H9 (cell line): Measurements from ENCODE around the gene GGPS1. TPM values are rescaled to one million over a fixed set of nuclear protein-coding genes. Genes with fewer than 3 reads are reported as not detected.
"Not testable (repeated sequence)": the region's sequence is repeated elsewhere in the genome, so short reads cannot be mapped to it uniquely, and the experiment has no call there.

Source experiments
- DNase-seq: peaks from one replicate; pipeline ENCODE4 v3.0.0-alpha.2; 2017
- H2AFZ ChIP-seq: one replicate; pipeline ENCODE4 v1.6.1; 2013; ENCODE audit warnings: mild to moderate bottlenecking, low read length, control low read depth, moderate library complexity
- H2AK5ac ChIP-seq: 2 replicates; pipeline ENCODE4 v1.6.1; 2013; ENCODE audit warnings: low read length, control low read depth, mixed read lengths; ENCODE audit not compliant: insufficient read length
- H2BK120ac ChIP-seq: one replicate; pipeline ENCODE4 v1.6.1; 2013; ENCODE audit warnings: low read depth, mild to moderate bottlenecking, low read length, control low read depth, inconsistent platforms; ENCODE audit not compliant: poor library complexity, severe bottlenecking
- H2BK12ac ChIP-seq: 2 replicates; pipeline ENCODE4 v1.6.1; 2013; ENCODE audit warnings: low read length, control low read depth, mixed read lengths, low read depth; ENCODE audit not compliant: insufficient read length
- H2BK15ac ChIP-seq: 2 replicates; pipeline ENCODE4 v1.6.1; 2013; ENCODE audit warnings: low read depth, low read length, control low read depth
- H2BK20ac ChIP-seq: one replicate; pipeline ENCODE4 v1.6.1; 2013; ENCODE audit warnings: low read depth, mild to moderate bottlenecking, low read length, control low read depth, inconsistent platforms; ENCODE audit not compliant: poor library complexity, severe bottlenecking
- H2BK5ac ChIP-seq: 2 replicates; pipeline ENCODE4 v1.6.1; 2013; ENCODE audit warnings: low read length, control low read depth, mixed read lengths; ENCODE audit not compliant: insufficient read length
- H3K14ac ChIP-seq: 2 replicates; pipeline ENCODE4 v1.6.1; 2013; ENCODE audit warnings: low read length, control low read depth; ENCODE audit not compliant: insufficient read depth
- H3K18ac ChIP-seq: 2 replicates; pipeline ENCODE4 v1.6.1; 2013; ENCODE audit warnings: low read depth, mild to moderate bottlenecking, mixed read lengths, low read length, control low read depth; ENCODE audit not compliant: insufficient read length
- H3K23ac ChIP-seq: 2 replicates; pipeline ENCODE4 v1.6.1; 2013; ENCODE audit warnings: low read length, control low read depth, mixed read lengths, low read depth; ENCODE audit not compliant: insufficient read length
- H3K23me2 ChIP-seq: 2 replicates; pipeline ENCODE4 v1.6.1; 2013; ENCODE audit warnings: low read depth, mild to moderate bottlenecking, mixed read lengths, low read length, control low read depth; ENCODE audit not compliant: insufficient read length, poor library complexity, severe bottlenecking
- H3K27ac ChIP-seq: 2 replicates; pipeline ENCODE4 v1.5.1; 2013; ENCODE audit warnings: low read length, control low read depth, mixed read lengths, low read depth; ENCODE audit not compliant: insufficient read length
- H3K27me3 ChIP-seq: 2 replicates; pipeline ENCODE4 v1.6.1; 2013; ENCODE audit warnings: low read length, control low read depth, inconsistent platforms; ENCODE audit not compliant: insufficient read depth
- H3K4ac ChIP-seq: 2 replicates; pipeline ENCODE4 v1.6.1; 2013; ENCODE audit warnings: low read depth, mild to moderate bottlenecking, control low read depth, inconsistent platforms, low read length, moderate library complexity
- H3K4me1 ChIP-seq: 2 replicates; pipeline ENCODE4 v1.6.1; 2013; ENCODE audit warnings: low read length, control low read depth, inconsistent platforms; ENCODE audit not compliant: insufficient read depth
- H3K4me2 ChIP-seq: 2 replicates; pipeline ENCODE4 v1.6.1; 2013; ENCODE audit warnings: low read length, control low read depth, mixed read lengths; ENCODE audit not compliant: insufficient read length, insufficient read depth
- H3K56ac ChIP-seq: 2 replicates; pipeline ENCODE4 v1.6.1; 2013; ENCODE audit warnings: low read depth, mild to moderate bottlenecking, mixed read lengths, low read length, control low read depth; ENCODE audit not compliant: insufficient read length
- H3K79me1 ChIP-seq: 2 replicates; pipeline ENCODE4 v1.6.1; 2013; ENCODE audit warnings: low read depth, mild to moderate bottlenecking, moderate library complexity, low read length, control low read depth, inconsistent platforms; ENCODE audit not compliant: insufficient read depth, poor library complexity, severe bottlenecking
- H3K79me2 ChIP-seq: 2 replicates; pipeline ENCODE4 v1.6.1; 2013; ENCODE audit warnings: low read length, control low read depth, inconsistent platforms; ENCODE audit not compliant: insufficient read depth
- H3K9ac ChIP-seq: 2 replicates; pipeline ENCODE4 v1.6.1; 2013; ENCODE audit warnings: low read length, control low read depth, mixed read lengths; ENCODE audit not compliant: insufficient read length; ENCODE audit errors: extremely low read depth
- H3K9me3 ChIP-seq: one replicate; pipeline ENCODE4 v1.6.1; 2013; ENCODE audit warnings: low read depth, low read length, inconsistent platforms; ENCODE audit not compliant: control insufficient read depth
- H3T11ph ChIP-seq: one replicate; pipeline ENCODE4 v1.6.1; 2013; ENCODE audit warnings: mild to moderate bottlenecking, low read length, control low read depth, inconsistent platforms
- H4K20me1 ChIP-seq: one replicate; pipeline ENCODE4 v1.6.1; 2013; ENCODE audit not compliant: control insufficient read depth, insufficient read length, insufficient read depth
- H4K5ac ChIP-seq: 2 replicates; pipeline ENCODE4 v1.6.1; 2013; ENCODE audit warnings: low read depth, mild to moderate bottlenecking, mixed read lengths, low read length, control low read depth; ENCODE audit not compliant: insufficient read length
- H4K8ac ChIP-seq: replicated peaks from 2 replicates; pipeline ENCODE4 v1.6.1; 2013; ENCODE audit warnings: low read length, control low read depth, mixed read lengths, low read depth; ENCODE audit not compliant: insufficient read length
- H4K91ac ChIP-seq: 2 replicates; pipeline ENCODE4 v1.6.1; 2013; ENCODE audit warnings: low read depth, mild to moderate bottlenecking, moderate library complexity, mixed read lengths, low read length, control low read depth; ENCODE audit not compliant: insufficient read length
- H3K27ac Mint-ChIP-seq, 3 experiments: 2 replicates in 2 of 3; 3 replicates in 1 of 3; pipeline ENCODE4 v1.8.0; 2020 to 2021; ENCODE audit warnings: mixed read lengths in 3 of 3, mild to moderate bottlenecking in 1 of 3, moderate library complexity in 1 of 3
- H3K27me3 Mint-ChIP-seq: 2 replicates; pipeline ENCODE4 v1.8.0; 2021; ENCODE audit warnings: low read depth, mild to moderate bottlenecking, moderate library complexity, mixed read lengths
- H3K36me3 Mint-ChIP-seq, 3 experiments: 2 replicates in 2 of 3; 3 replicates in 1 of 3; pipeline ENCODE4 v1.8.0; 2020 to 2021; ENCODE audit warnings: low read depth in 3 of 3, mixed read lengths in 3 of 3; ENCODE audit not compliant: insufficient read depth in 1 of 3
- H3K4me1 Mint-ChIP-seq, 2 experiments: 2 replicates each; pipeline ENCODE4 v1.8.0; 2020; ENCODE audit warnings: mixed read lengths in 2 of 2
- H3K4me3 Mint-ChIP-seq, 2 experiments: 2 replicates in 1 of 2; 3 replicates in 1 of 2; pipeline ENCODE4 v1.8.0; 2020 to 2021; ENCODE audit warnings: mild to moderate bottlenecking in 2 of 2, mixed read lengths in 2 of 2, moderate library complexity in 1 of 2
- H3K9me3 Mint-ChIP-seq, 2 experiments: 2 replicates in 1 of 2; 3 replicates in 1 of 2; pipeline ENCODE4 v1.8.0; 2020; ENCODE audit warnings: mild to moderate bottlenecking in 2 of 2, mixed read lengths in 2 of 2, moderate library complexity in 1 of 2
- WGBS: extraction: QIAGEN DNeasy Blood & Tissue Kit; methylation state at CpG from one replicate; pipeline ENCODE4 v1.1.7; 2013; ENCODE audit warnings: missing lambda C conversion rate, low lambda C conversion rate, mixed read lengths; ENCODE audit not compliant: insufficient read length; ENCODE audit errors: extremely low coverage; 5-methylcytosine and 5-hydroxymethylcytosine counted together
- total RNA-seq: library from RNA; stranded (reverse); gene quantifications from 2 replicates; pipeline ENCODE4 v1.2.1, GENCODE V29; 2021

Gene GGPS1
- total RNA-seq, 1 experiment from 2014 or later: 44.7 TPM

- not testable (repeated sequence) for H3K4me2 ChIP-seq, H4K5ac ChIP-seq, H3K79me2 ChIP-seq, H3K9ac ChIP-seq, H2BK120ac ChIP-seq, H3K27me3 Mint-ChIP-seq, H4K20me1 ChIP-seq, H2AK5ac ChIP-seq, H2BK5ac ChIP-seq, H3K18ac ChIP-seq, H3K4me1 ChIP-seq, H3K4me1 Mint-ChIP-seq, H3T11ph ChIP-seq, DNase-seq, H3K27me3 ChIP-seq, H3K56ac ChIP-seq, H2BK12ac ChIP-seq, H4K91ac ChIP-seq, H2AFZ ChIP-seq, H3K23ac ChIP-seq, H3K9me3 ChIP-seq, H2BK15ac ChIP-seq, H2BK20ac ChIP-seq, H3K4ac ChIP-seq, H3K27ac ChIP-seq, H3K23me2 ChIP-seq, H3K27ac Mint-ChIP-seq, H3K14ac ChIP-seq, H4K8ac ChIP-seq, H3K79me1 ChIP-seq, H3K4me3 Mint-ChIP-seq
- H3K9me3 Mint-ChIP-seq: peaks cover 17 to 22% of the 10 kb centered on the region in 2 experiments
- no CpG with 5 or more reads among the region's 3 CpGs for WGBS
- H3K36me3 Mint-ChIP-seq: peaks cover 27 to 43% (median 28%) of the 10 kb centered on the region in 3 experiments
Measured at GRCh38 chr1:235381955-235382739, 53.8 kb downstream of the GGPS1 start.

GRCh38 chr1:235385633-235386032 lies 57.3 kb downstream of the GGPS1 start:
- not testable (repeated sequence) for H3K23ac ChIP-seq, H2AK5ac ChIP-seq, H2BK15ac ChIP-seq, H3K9me3 ChIP-seq, H3T11ph ChIP-seq, H4K8ac ChIP-seq, H2BK12ac ChIP-seq, H2BK5ac ChIP-seq, DNase-seq, H4K5ac ChIP-seq, H3K9ac ChIP-seq, H3K56ac ChIP-seq, H2BK120ac ChIP-seq, H3K18ac ChIP-seq, H3K27me3 Mint-ChIP-seq, H2AFZ ChIP-seq, H3K4me1 ChIP-seq, H3K4me1 Mint-ChIP-seq, H4K20me1 ChIP-seq, H3K4me2 ChIP-seq, H3K79me1 ChIP-seq, H3K4me3 Mint-ChIP-seq, H3K14ac ChIP-seq, H3K4ac ChIP-seq, H3K23me2 ChIP-seq, H2BK20ac ChIP-seq, H3K27ac Mint-ChIP-seq, H3K79me2 ChIP-seq, H3K27ac ChIP-seq, H3K27me3 ChIP-seq, H4K91ac ChIP-seq
- WGBS: no CpG with 5 or more reads among the region's 1 CpG
- Mint-ChIP-seq H3K9me3 (peaks cover 31 to 39% of the 10 kb centered on the region in 2 experiments), H3K36me3 (peaks cover 34 to 48% (median 43%) of the 10 kb centered on the region in 3 experiments)
